ENCODE data around the gene TNS2.

DNA sequence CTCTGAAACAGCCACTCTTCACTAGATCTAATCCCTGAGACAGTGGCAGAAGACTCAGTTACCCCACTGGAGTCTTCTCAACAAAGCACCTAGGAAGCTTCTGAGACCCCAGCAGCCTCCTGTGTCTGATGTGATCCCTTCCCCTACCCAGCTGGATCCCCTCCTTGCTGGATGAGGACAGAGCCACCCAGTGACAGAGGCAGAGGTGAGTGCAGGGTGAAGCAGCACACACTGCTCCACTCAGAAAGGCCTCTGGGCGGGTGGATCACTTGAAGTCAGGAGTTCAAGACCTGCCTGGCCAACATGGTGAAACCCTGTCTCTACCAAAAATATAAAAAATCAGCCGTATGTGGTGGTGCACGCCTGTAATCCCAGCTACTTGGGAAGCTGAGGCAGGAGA is 26.6 kb downstream of the TNS2 start:
- TF ChIP-seq RFX5 (IDR thresholded peaks at IDR 0.05; ENCODE audit: low read depth, low read length) (no peak), NFYA (IDR thresholded peaks at IDR 0.05; ENCODE audit: borderline replicate concordance, low read depth, low read length) (no peak), CHD2 (IDR thresholded peaks at IDR 0.05; ENCODE audit: borderline replicate concordance, low read depth, low read length) (no peak), EP300 (IDR thresholded peaks at IDR 0.05; ENCODE audit: borderline replicate concordance in 1 of 2, control insufficient read depth in 1 of 2, low read depth in 2 of 2, low read length in 2 of 2) (no peak), EZH2 (IDR thresholded peaks at IDR 0.05; ENCODE audit: borderline replicate concordance, control insufficient read depth, low read depth, low read length) (no peak), POLR2A (IDR thresholded peaks at IDR 0.05; ENCODE audit: low read depth, low read length) (no peak), ZNF24 (IDR thresholded peaks at IDR 0.05) (no peak), ETV6 (conservative IDR thresholded peaks at IDR 0.05 in 1 of 2, IDR thresholded peaks at IDR 0.05 in 1 of 2; ENCODE audit: borderline replicate concordance in 1 of 2, low read depth in 1 of 2) (no peak)
- TF ChIP-seq, protein P1, sequence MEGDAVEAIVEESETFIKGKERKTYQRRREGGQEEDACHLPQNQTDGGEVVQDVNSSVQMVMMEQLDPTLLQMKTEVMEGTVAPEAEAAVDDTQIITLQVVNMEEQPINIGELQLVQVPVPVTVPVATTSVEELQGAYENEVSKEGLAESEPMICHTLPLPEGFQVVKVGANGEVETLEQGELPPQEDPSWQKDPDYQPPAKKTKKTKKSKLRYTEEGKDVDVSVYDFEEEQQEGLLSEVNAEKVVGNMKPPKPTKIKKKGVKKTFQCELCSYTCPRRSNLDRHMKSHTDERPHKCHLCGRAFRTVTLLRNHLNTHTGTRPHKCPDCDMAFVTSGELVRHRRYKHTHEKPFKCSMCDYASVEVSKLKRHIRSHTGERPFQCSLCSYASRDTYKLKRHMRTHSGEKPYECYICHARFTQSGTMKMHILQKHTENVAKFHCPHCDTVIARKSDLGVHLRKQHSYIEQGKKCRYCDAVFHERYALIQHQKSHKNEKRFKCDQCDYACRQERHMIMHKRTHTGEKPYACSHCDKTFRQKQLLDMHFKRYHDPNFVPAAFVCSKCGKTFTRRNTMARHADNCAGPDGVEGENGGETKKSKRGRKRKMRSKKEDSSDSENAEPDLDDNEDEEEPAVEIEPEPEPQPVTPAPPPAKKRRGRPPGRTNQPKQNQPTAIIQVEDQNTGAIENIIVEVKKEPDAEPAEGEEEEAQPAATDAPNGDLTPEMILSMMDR (IDR thresholded peaks at IDR 0.05 in 2 of 3, conservative IDR thresholded peaks at IDR 0.05 in 1 of 3; ENCODE audit: control insufficient read depth in 2 of 3, extremely low read depth in 1 of 3, insufficient read depth in 1 of 3, low read depth in 3 of 3, low read length in 3 of 3), result no peak

Data from GM12878 (cell line).